BJ (cell line): Measurements from ENCODE around the gene SLC2A11. TPM values are rescaled to one million over a fixed set of nuclear protein-coding genes. Genes with fewer than 3 reads are reported as not detected.
A peak's percentile ranks its signal among the peaks of the same experiment; 100 is the strongest.

Source experiments
- CTCF ChIA-PET: fragments of 350-600 bp; formaldehyde crosslinking; extraction: SDS; loops from one replicate; lab custom pipeline; 2021; ENCODE audit warnings: antibody characterized with exemption, inconsistent platforms; lab: Yijun Ruan, JAX
- POLR2A ChIA-PET: fragments of 300-600 bp; sonication (Branson Sonifier 250); formaldehyde crosslinking; extraction: SDS; loops from one replicate; lab custom pipeline; 2021; ENCODE audit warnings: antibody characterized with exemption; lab: Charles Lee
- DNase-seq: peaks from one replicate; pipeline ENCODE4 v3.0.0-alpha.2; 2011; ENCODE audit warnings: low read depth
- H3K27me3 ChIP-seq: 2 replicates; pipeline ENCODE4 v1.6.0; 2011; ENCODE audit warnings: low read length; ENCODE audit not compliant: control insufficient read depth, insufficient read depth
- H3K36me3 ChIP-seq: 2 replicates; pipeline ENCODE4 v1.5.1; 2011; ENCODE audit warnings: low read length; ENCODE audit not compliant: control insufficient read depth, insufficient read depth
- H3K4me3 ChIP-seq: 2 replicates; pipeline ENCODE4 v1.5.1; 2011; ENCODE audit warnings: low read depth, mild to moderate bottlenecking, control low read depth, low read length
- CTCF ChIP-seq: IDR thresholded peaks from 2 replicates; pipeline ENCODE4 v1.5.1; 2011; ENCODE audit warnings: low read depth, mild to moderate bottlenecking, control low read depth, inconsistent platforms, low read length, moderate library complexity; ENCODE audit not compliant: insufficient read depth
- polyA plus RNA-seq: library from polyadenylated mRNA; depleted of rRNA; stranded (reverse); fragments of >200 nt; gene quantifications from 2 replicates; pipeline ENCODE4 v1.2.3, GENCODE V29; 2011

The SLC2A11 gene
- polyA plus RNA-seq, 1 experiment: 14.7 TPM

GRCh38 chr22:23846081-23846469 is 11.6 kb upstream of the SLC2A11 start:
- ChIA-PET CTCF (interaction anchor here (0.7 to 11.1 kb wide), 11 partner anchors 10 to 302 kb away, joined by 3 to 272 read pairs (median 3); partner anchors contain the start of genes C22orf15, CHCHD10, MIF and MMP11), POLR2A (interaction anchor here (0.7 to 1.0 kb wide), 2 partner anchors 59 to 75 kb away, joined by 3 to 4 read pairs; no protein-coding TSS in a partner anchor)
- no peak for TF ChIP-seq CTCF

GRCh38 chr22:23847310-23847920 is 10.3 kb upstream of the SLC2A11 start:
- no peak for TF ChIP-seq CTCF
- peaks cover 2% of the 10 kb centered on the region; the same call in 1 of the 2 replicates for H3K27me3 ChIP-seq
- no peak for DNase-seq
- ChIA-PET CTCF (interaction anchor here (0.7 to 11.1 kb wide), 5 partner anchors 10 to 219 kb away, joined by 3 to 272 read pairs (median 3); partner anchors contain the start of genes C22orf15, CHCHD10, MMP11 and SLC2A11), POLR2A (no interaction called here)
- no peak overlapping the region for H3K4me3 ChIP-seq
- H3K36me3 ChIP-seq: no peaks in the 10 kb centered on the region

More at GRCh38 chr22:23846081-23846469, 11.6 kb upstream of the SLC2A11 start:
- no peak for DNase-seq
- H3K27me3 ChIP-seq: peaks cover 2% of the 10 kb centered on the region; the same call in 1 of the 2 replicates
- no peaks in the 10 kb centered on the region for H3K36me3 ChIP-seq
- H3K4me3 ChIP-seq: no peak overlapping the region

- ChIA-PET POLR2A (no interaction called here), CTCF (interaction anchor here (0.7 to 11.1 kb wide), 6 partner anchors 10 to 220 kb away, joined by 3 to 272 read pairs (median 4); partner anchors contain the start of genes C22orf15, CHCHD10, MMP11 and SLC2A11)
- Histone ChIP-seq H3K27me3 (no peaks in the 10 kb centered on the region), H3K36me3 (no peaks in the 10 kb centered on the region), H3K4me3 (no peak overlapping the region)
- DNase-seq: no peak
- no peak for TF ChIP-seq CTCF
Measured at GRCh38 chr22:23847991-23848864, 9.4 kb upstream of the SLC2A11 start.

- peak; percentile 98 for TF ChIP-seq CTCF
- no peak for DNase-seq
- POLR2A ChIA-PET: interaction anchor here (0.5 kb wide), 1 partner anchor 116 kb away, joined by 5 read pairs; no protein-coding TSS in a partner anchor
- Histone ChIP-seq H3K27me3 (no peaks in the 10 kb centered on the region), H3K36me3 (no peaks in the 10 kb centered on the region), H3K4me3 (no peak overlapping the region)
- CTCF ChIA-PET: interaction anchor here (0.6 to 11.1 kb wide), 23 partner anchors 8 to 463 kb away, joined by 3 to 272 read pairs (median 5); partner anchors contain the start of genes C22orf15, CHCHD10, MIF and MMP11
Measured at GRCh38 chr22:23849009-23850006, 8.4 kb upstream of the SLC2A11 start.
